LHCN-M2 (cell line): ENCODE data around the gene FBLN2. TPM values are rescaled to one million over a fixed set of nuclear protein-coding genes. Genes with fewer than 3 reads are reported as not detected.

Experiments used
- DNase-seq: peaks from one replicate; pipeline ENCODE4 v3.0.0-alpha.2; 2012; ENCODE audit warnings: low read depth
- total RNA-seq: library from RNA; depleted of rRNA; stranded (reverse); fragments of >200 nt; gene quantifications from 2 replicates; pipeline ENCODE4 v1.2.3, GENCODE V29; 2014

Gene FBLN2
- total RNA-seq, 1 experiment from 2014 or later, result 0.06 TPM

DNA sequence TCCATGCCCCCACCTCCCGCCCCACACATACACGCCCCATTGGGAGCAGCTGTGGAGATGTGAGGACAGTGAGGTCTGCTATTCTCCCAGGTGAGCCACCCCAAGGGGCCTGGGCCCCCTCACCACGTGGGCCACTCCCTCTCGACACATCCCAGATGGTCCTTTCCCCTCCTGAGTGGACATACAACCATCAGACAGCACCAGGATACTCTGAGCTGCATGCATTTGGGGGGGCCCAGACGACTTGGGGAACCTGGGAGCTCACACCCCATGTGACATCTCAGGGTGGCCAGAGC, 17.5 kb downstream of the FBLN2 start:
- no peak for DNase-seq

DNA sequence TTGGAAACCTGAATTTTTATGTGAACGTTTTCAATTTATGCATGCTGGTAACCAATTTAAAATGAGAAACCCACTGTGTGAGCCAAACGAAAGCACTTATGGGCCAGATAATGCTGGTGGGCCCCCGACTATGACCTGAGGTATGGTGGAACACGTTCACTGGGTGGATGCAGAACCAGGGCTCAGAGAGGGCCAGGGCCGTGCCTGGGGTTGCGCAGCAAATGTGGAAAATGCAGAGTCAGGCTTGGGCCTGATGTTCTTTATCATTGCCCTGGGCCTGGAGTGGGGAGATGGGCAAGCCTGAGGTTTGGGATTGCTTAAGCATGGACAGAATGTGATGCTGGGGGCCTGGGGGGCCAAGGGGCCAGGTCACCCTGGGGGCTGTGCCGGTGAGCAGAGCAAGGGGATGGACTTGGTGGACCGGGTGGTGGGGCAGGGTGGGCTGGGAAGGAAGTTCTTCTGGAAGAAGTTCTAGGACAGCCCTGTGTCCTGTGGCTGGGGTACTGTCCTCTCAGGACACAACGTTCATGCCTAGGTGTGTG, 17.9 kb downstream of the FBLN2 start:
- DNase-seq, result no peak

DNA sequence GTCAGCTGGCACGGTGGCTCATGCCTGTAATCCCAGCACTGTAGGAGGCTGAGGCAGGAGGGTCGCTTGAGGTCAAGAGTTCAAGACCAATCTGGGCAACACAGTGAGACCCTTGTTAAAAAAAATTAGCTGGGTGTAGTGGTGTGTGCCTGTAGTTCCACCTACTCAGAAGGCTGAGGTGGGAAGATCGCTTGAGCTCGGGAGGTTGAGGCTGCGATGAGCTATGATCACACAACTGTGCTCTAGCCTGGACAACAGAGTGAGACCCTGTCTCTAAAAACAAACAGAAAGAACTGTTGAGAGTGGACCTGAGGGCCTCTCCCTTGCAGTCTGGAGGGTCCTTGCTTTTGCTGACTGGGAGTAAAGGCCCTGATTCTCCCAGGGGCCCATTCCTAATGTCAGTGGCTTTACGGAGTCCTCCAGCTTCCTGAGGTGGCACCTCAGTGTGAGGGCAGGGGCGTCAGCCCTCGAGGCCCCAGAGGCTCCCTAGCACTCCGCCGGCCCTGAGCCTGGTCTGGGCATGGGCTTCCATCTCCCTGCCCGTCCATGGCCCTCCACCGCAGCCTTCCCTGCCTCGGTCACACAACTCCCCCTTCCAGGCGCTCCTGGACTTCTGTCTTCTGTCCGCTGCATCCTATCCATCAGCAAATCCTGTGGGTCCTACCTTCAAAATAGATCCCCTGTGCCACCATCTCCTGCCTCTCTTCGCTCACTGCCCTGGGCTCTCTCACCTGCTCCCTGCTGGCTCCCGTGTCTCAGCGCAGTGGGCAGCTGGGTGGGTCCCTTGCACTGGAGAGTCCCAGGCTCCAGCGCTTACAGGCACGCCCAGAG, 19.0 kb downstream of the FBLN2 start:
- no peak for DNase-seq

DNA sequence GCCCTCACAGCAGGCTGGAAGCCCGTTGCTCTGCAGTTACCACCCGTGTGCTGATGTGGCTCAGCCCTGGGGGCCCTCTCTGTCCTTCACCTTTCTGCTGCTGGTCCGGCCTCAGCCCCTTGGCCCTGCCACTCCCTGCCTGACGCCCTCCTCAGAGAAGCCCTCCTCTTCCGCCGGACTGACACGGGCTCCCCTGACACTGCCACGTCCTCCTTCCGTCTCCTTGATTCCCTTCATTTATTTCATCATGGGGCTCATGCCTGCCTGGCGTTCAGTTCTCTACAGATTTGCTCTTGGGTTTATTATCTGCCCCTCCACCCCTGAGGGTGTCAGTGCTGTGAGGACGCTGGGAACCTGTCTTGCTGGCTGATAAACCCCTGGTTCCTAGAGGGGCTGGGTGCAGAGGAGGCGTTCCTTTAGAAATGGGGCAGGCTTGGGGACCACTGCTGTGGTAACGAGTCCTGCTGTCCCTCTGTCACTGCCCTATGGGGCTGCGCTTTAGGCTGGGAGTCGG, 19.6 kb downstream of the FBLN2 start:
- no peak for DNase-seq

DNA sequence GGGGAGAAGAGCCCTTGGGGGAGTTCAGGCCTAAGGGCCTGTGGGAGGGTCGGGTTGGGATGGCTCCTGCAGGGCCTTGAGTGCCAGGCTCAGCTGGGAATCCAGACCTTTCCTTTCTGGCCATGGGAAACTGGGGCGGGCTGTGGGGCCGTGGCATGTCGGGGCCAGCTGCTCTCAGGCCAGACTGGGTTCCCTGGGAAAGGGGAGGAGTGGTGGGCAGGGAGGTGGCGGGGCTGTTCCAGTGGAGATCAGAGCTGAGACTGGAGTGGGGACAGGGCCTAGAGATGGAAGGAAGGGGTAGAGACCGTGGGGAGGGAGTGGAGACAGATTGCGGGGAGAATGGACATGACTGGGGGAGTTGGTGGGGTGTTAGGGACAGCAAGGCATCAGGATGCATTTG, 20.3 kb downstream of the FBLN2 start:
- no peak for DNase-seq

DNA sequence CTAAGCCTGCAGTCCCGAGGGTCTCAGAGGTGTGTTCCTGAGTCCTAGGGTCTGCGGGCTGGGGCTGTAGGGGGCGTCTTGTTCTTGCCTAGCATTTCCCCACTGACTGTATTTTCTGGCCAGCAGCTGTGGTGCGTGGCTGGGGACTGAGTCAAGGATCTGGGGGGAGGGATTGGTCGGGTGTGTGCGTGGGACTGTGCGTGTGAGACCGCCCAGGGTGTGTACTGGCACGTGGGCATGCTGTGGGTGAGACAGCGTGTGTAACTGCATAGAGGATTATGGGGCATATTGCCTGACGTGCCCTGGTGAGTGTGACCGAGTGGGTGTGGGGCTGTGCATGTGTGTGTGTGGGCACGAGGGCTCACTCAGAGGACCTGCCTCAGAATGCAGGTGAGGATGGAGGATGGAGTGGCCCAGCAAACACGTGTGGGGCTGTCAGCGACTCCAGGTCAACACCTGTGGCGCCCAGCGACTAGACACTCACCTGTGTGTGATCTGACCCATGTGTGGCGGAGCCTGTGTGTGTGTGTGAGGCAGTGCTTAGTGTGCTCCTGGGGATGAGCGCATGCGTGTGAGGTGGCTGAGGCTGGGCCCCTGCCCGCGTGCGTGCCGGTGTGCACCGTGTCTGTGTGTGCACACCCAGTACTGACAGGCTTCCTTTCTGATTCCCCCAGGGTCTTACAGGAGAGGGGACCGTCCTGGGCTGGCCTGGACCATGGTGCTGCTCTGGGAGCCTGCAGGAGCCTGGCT, 20.9 kb downstream of the FBLN2 start:
- DNase-seq, result no peak

DNA sequence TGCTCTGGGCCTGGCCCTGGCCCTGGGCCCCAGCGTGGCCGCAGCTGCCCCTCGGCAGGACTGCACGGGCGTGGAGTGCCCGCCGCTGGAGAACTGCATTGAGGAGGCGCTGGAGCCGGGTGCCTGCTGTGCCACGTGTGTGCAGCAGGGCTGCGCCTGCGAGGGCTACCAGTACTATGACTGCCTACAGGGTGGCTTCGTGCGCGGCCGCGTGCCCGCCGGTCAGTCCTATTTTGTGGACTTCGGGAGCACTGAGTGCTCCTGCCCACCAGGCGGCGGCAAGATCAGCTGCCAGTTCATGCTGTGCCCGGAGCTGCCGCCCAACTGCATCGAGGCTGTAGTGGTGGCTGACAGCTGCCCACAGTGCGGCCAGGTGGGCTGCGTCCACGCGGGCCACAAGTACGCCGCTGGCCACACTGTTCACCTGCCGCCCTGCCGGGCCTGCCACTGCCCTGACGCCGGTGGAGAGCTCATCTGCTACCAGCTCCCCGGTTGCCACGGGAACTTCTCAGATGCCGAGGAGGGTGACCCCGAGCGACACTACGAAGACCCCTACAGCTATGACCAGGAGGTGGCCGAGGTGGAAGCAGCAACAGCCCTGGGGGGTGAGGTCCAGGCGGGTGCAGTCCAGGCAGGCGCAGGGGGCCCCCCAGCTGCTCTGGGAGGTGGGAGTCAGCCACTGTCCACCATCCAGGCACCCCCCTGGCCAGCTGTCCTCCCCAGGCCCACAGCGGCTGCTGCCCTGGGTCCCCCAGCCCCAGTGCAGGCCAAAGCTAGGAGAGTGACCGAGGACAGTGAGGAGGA, 21.7 kb downstream of the FBLN2 start:
- DNase-seq, result no peak

DNA sequence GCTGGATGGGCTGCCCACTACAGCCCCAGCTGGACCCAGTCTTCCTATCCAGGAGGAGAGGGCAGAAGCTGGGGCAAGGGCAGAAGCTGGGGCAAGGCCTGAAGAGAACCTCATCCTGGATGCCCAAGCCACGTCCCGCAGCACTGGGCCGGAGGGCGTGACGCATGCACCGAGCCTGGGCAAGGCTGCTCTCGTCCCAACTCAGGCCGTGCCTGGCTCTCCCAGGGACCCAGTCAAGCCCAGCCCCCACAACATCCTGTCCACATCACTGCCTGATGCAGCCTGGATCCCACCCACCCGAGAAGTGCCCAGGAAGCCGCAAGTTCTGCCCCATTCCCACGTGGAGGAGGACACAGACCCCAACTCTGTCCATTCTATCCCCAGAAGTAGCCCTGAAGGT, 22.3 kb downstream of the FBLN2 start:
- DNase-seq, result no peak

DNA sequence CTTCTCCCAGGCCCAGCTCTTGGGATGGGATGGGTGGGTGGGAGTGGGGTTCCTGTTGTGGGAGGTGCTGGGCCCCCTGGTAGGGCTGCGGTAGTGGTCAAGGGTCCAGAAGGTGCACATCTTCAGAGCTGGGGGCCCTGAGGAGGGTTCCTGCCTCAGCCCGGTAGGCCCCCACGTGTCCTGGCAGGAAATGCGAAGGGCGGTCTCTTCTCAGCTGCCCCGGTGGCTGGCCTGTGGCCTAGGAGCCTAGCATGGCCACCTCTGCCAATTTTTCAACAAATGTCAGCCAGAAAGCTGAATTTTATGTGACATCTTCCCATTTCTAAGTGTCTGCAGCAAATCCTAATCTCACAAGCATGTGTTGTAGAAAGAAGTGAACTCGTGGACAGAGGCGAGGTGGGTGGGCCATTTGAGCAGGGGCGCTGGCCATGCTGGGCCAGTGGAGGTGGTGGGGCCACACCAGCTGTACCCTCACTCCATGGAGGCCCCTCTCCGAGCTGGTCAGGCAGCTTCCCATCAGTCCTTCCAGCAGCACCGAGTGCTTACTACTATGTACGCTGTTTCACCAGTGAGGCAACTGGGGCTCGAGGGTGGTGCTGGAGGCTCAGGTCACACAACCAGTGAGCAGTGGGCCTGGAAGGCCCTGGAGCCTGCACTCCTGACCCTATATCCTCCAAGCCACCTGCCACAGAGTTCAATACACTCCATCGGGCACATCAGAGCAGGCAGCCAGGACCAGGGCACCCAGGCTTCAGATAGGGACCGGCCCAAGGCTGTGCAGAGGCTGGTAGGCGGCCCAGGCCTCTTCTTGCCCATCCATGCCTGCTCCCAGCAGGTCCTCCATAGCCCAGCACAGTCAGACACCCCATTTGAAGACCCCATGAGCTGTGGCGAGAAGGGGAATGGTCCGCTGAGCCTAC, 23.2 kb downstream of the FBLN2 start:
- DNase-seq, result no peak

DNA sequence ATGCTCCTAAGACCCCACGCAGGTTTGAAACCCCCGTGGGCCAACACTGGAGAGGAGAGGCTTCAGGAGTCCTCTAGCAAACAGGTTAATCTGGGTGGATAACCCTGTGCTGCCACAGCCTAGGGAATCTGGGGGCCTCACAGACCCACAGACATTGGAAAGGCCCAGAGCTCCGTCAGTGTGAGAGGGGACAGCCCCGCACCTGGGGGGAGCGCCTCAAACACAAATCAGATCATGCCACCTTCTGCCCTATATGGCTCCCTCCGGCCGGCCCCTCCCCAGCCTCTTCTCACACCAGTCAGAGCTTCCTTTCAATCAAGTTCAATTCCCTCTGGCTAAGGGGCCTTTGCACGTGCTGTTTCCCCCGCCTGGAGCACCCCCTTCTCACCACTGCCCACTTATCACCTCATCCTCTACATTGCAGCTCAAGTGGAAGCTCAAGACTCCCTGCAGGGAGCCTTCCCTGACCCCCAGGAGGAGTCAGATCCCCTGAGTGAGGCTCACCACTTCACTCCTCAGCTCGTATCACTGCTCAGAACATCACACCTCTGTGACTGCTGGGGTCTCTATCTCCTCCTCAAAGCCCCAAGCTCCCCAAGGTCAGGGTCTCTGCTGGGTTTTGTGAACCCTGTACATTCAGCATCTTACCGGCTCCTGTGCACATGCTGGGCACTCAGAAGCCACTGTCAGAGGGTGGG, 24.1 kb downstream of the FBLN2 start:
- DNase-seq, result no peak

DNA sequence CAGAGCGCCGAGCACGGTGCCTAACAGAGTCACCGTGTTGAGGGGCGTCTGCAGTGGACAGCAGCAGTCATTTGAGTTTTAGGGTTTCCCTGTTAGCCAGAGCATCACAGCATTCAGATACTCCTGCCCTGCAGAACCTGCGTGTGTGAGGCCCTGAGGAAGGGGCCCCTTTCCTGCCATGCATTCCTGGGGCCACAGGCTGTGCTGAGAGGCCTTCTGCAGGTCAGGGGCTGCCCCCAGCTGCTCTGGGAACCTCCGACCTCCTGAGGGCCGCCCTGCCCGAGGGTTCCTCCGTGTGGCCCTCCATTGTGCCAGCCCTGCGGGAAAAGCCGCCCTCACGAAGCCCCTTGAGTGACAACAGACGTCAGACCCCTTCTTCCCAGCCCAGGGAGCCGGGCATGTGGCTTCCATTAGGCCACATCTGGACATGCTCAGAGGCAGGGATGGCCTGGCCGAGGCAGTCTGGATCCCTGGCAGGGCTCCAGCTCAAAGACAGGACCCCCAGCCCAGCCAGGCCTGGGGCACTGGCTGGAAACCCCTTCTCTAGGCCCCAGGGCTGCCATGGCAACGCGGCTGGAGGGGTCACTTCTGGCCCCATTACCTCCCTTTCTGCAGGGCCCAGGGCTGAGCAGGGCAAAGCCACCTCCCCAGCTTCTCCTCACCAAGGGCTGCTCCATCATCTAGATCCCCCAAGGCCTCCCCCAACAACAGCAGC, 25.3 kb downstream of the FBLN2 start:
- no peak for DNase-seq

DNA sequence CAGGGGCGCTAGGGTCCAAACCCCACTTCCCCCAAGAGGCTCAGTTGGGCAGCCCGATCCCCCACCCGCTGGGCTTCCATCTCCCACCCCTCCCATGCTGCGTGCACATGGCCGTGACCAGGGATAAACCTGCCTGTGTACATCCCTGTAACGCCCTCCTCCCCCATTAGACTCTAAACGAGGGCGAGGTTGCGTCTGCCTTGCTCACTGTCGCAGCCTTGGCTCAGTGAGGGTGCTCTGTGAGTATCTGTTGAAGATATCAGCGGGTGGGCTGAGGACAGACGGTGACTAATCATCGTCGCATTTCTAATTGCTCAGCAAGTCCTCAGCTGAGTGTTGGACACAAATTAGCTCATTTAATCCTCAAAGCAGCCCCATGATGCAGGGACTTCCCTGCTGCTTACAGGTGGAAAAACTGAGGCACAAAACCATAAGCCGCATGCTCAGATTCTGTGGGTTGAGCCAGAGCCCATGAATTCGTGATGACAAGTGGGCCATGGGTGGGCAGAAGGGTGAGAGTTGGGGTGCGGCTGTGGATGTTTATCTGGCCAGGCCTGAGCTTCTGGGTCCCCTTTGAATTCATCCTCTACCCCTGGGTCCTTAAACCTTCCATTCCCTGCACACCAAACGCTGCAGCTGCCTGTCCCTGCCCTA, 26.0 kb downstream of the FBLN2 start:
- no peak for DNase-seq

DNA sequence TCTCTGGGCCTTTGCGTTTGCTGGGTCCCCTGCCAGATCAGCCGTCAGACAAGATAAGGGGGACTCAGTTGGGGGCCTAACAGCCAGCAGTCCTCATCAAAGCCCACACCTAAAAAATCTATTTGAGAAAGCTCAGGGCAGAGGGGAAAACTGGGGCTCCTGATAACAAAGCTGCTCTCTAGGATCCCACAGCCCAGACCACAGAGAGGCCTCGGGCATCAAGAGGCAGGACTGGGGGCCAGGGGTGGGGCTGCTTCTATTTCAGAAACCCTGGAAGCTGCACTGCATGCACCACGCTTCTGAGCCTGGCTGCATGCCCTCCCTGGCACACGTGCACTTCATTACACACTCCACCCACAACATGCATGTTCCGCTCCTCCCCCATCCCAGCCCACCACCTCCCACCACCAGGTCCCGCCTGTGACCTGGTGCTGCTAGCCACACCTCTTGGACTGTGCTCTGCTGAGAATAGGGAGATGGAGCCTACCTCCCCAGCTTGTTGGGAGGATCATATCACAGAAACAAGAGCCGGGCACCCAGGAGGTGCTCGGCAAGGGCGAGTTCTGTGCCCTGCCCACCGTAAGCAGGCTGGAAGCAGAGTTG, 26.6 kb downstream of the FBLN2 start:
- DNase-seq, result no peak

DNA sequence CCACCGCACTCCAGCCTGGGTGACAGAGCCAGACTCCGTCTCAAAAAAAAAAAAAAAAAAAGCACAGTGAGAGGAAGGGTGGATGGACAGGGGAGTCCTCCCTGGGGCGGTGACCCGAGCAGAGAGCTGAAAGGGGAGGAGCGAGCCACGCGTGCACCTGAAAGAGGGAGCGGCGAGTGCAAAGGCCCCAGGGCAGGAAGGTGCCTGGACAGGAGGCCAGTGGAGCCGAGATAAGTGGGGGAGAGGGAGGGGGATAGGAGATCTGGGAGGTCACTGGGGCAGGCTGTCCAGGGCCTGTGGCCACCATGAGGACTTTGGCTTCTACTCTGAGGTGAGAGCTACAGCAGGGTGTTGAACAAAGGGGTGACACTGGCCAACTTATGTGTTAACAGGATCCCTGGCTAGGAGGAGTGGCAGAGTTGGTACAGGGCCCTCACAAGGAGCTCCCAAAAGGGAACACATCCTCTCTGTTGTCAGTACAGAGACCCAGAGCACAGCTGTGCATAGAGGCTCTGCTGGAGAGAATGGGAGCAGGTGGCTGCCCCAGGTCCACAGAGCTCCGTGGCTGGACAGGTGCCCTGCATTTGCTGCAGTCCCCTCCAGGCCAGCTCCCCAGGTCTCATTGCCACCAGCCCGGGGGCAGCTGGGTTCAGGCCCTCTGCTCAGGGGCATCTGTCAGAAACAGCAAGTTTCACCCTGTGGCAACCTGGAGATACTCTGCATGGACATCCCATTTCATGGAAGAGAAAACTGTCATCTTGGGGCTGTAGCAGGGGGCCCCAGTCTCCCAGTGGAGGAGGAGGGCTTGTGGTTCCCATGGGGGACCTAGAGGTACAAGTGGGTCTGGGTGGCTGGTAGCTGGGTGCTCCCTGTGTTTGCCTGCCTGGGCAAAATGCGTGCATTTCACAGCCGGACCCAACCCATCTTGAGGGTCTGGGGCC, 28.5 kb downstream of the FBLN2 start:
- DNase-seq, result no peak

DNA sequence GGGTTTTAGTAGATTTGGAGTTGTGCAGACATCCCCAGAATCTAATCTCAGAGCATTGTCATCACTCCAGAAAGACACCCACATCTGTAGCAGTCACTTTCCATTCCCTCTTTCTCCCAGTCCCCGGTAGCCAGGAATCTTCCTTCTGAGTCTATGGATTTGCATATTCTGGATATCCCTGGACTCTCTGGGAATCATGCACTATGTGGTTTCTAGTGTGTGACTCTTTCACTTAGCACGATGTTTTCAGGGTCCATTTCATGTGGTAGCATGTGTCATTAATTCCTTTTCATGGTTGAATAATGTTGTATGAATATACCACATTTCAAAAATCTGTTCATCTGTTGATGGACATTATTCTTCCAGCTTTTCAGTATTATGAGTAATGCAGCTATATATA, 29.3 kb downstream of the FBLN2 start:
- DNase-seq, result no peak

DNA sequence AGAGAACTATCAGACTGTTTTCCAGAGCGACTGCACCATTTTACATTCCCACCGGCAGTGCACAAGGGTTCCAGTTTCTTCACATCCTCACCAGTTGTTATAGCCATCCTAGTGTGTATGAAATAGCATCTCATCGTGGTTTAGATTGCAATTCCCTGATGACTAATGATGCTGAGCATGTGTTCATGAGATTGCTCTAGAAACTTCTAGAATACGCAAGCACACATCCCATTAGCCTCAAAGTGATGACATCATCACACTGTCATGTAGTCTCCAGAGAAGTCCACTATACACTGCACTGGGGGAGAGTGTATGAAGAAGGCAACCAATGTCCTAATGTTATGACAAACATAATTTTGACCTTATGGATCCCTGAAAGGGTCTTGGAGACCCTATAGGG, 30.1 kb downstream of the FBLN2 start:
- peak; percentile 48 for DNase-seq

DNA sequence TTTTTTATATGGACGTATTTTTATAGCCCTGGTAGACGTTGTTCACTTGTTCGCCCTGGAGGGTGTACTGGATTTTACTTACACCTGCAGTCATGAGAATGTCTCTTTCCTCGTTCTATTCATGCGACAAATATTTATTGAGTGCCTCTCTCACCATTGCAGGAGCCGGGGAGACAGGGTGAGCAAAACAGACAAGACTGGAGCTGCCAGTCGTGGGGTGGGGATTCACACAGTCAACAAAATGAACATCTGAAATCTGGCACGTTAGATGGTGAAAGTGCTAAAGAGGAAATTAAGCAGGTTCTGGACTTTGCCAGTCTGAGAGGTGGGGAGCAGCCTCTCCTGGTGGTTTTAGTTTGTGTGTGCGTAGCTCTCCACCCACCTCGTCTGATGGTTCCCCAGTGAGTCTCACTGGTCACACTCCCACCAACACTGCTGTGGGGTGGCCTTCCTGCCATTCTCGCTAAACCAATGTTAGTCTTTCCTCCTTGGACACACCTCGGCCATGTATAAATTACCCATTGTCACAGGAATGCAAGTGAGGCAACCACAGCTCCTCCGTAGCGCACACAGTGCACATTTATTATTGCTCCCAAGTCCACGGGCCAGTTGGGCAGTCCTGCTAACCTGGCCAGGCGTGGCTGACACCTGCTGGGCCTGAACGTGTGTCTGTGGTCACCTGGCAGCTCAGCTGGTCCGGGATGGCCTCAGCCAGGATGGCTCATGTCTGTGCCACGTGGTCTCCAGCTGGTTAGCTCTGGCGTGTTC, 31.5 kb downstream of the FBLN2 start:
- no peak for DNase-seq
